AG10803 (cell line): ENCODE measurements around the gene SH2D6.
A peak's percentile ranks its signal among the peaks of the same experiment; 100 is the strongest.
"Not testable (repeated sequence)": the region's sequence is repeated elsewhere in the genome, so short reads cannot be mapped to it uniquely, and the experiment has no call there.

Experiments used
- DNase-seq: peaks from one replicate; pipeline ENCODE4 v3.0.0; 2010; ENCODE audit warnings: low read depth
- H3K4me3 ChIP-seq: 2 replicates; pipeline ENCODE4 v1.5.1; 2011; ENCODE audit warnings: mild to moderate bottlenecking, low read length, control low read depth
- CTCF ChIP-seq: conservative IDR thresholded peaks from 2 replicates; pipeline ENCODE4 v1.5.1; 2011; ENCODE audit warnings: mild to moderate bottlenecking, low read length, control low read depth, inconsistent platforms

Gene SH2D6

GRCh38 chr2:85405201-85406059 is 13.1 kb upstream of the SH2D6 start:
- peak overlapping the region; percentile 15; the same call in 1 of the 2 replicates for H3K4me3 ChIP-seq
- peak; percentile 74 for DNase-seq

GRCh38 chr2:85409845-85410583 is 8.5 kb upstream of the SH2D6 start, which contains the start of gene CAPG:
CAPG (minus strand) TSS chr2:85410366; CDS start chr2:85402145, 8,221 bp downstream.
- no peak for DNase-seq
- no peak for TF ChIP-seq CTCF
- peak within 1 kb of the TSS; percentile 15; the same call in 1 of the 2 replicates for H3K4me3 ChIP-seq

More at GRCh38 chr2:85405201-85406059, 13.1 kb upstream of the SH2D6 start:
- TF ChIP-seq CTCF: no peak

GRCh38 chr2:85410584-85411404 is 7.7 kb upstream of the SH2D6 start:
- peak; percentile 56 for DNase-seq
- no peak for TF ChIP-seq CTCF
- no peak overlapping the region for H3K4me3 ChIP-seq

GRCh38 chr2:85411405-85411748 is 7.1 kb upstream of the SH2D6 start:
- no peak for TF ChIP-seq CTCF
- no peak overlapping the region for H3K4me3 ChIP-seq
- DNase-seq: no peak

- H3K4me3 ChIP-seq: peak overlapping the region; percentile 70
- TF ChIP-seq CTCF: peak; percentile 14; the same call in 1 of the 2 replicates
- DNase-seq: peak; percentile 48
These were observed 4.7 kb upstream of the SH2D6 start for GRCh38 chr2:85413592-85414420.

GRCh38 chr2:85414421-85414759 is 4.1 kb upstream of the SH2D6 start:
- H3K4me3 ChIP-seq, DNase-seq: not testable (repeated sequence)
